HepG2 (cell line): ENCODE results near the gene DNAJC15. TPM values are rescaled to one million over a fixed set of nuclear protein-coding genes. Genes with fewer than 3 reads are reported as not detected.

Experiments used
- ATAC-seq: fragments of 200-7000 bp; cut with Tn5 transposase; 3 replicates; pipeline ENCODE4 v1.9.1; 2020; ENCODE audit warnings: mild to moderate bottlenecking, moderate library complexity
- BruUV-seq: library from RNA; stranded (reverse); fragments of 400-500 nt; replicated peaks from 2 replicates; lab custom pipeline; 2021; lab: Mats Ljungman, UMichigan
- CTCF ChIA-PET: fragments of 300-600 bp; formaldehyde crosslinking; extraction: SDS; loops from one replicate; lab custom pipeline; 2021; ENCODE audit warnings: low total read pairs, inconsistent platforms, low intra/inter-chr PET ratio; lab: Yijun Ruan, JAX
- POLR2A ChIA-PET: fragments of 350-600 bp; sonication (Branson Sonifier 250); formaldehyde crosslinking; loops from one replicate; lab custom pipeline; 2020; ENCODE audit warnings: antibody characterized with exemption, inconsistent platforms; lab: Yijun Ruan, JAX
- DNase-seq: peaks from one replicate; pipeline ENCODE4 v3.0.0-alpha.2; 2015; ENCODE audit warnings: low spot score
- FAIRE-seq: peaks from 3 replicates; lab custom pipeline; 2011; peaks lifted over from hg19 to GRCh38; lab: Jason Lieb, UNC
- H2AFZ ChIP-seq: one replicate; pipeline ENCODE4 v1.6.1; 2011; ENCODE audit warnings: low read length, inconsistent platforms
- H3K27ac ChIP-seq: fragments of 300-600 bp; 3 replicates; pipeline ENCODE4 v1.8.0; 2011; ENCODE audit warnings: mixed run types, mild to moderate bottlenecking, mixed read lengths, low read length, inconsistent platforms; ENCODE audit not compliant: insufficient read depth; ENCODE audit errors: extremely low read length
- H3K27me3 ChIP-seq, 2 experiments: fragments of 200-600 bp in 1 of 2; 2 replicates in 1 of 2; 3 replicates in 1 of 2; pipeline versions ENCODE4 v1.6.0 to v1.8.0; 2011; ENCODE audit warnings: low read length in 2 of 2, mild to moderate bottlenecking in 2 of 2, moderate library complexity in 2 of 2, inconsistent platforms in 1 of 2; ENCODE audit not compliant: insufficient read depth in 2 of 2, control insufficient read depth in 1 of 2
- H3K36me3 ChIP-seq, 2 experiments: fragments of 200-600 bp in 1 of 2; replicated peaks in 1 of 2; 2 replicates in 1 of 2; 3 replicates in 1 of 2; pipeline versions ENCODE4 v1.5.1 to v1.8.0; 2011; ENCODE audit warnings: low read length in 2 of 2, inconsistent platforms in 1 of 2; ENCODE audit not compliant: insufficient read depth in 2 of 2, control insufficient read depth in 1 of 2
- H3K4me1 ChIP-seq: 2 replicates; pipeline ENCODE4 v1.5.1; 2012; ENCODE audit warnings: low read length, inconsistent platforms; ENCODE audit not compliant: insufficient read depth
- H3K4me2 ChIP-seq: 2 replicates; pipeline ENCODE4 v1.6.0; 2011; ENCODE audit warnings: low read depth, low read length, inconsistent platforms
- H3K4me3 ChIP-seq, 3 experiments: fragments of 200-600 bp in 1 of 3; sonication (generic), shearing (Covaris generic) in 1 of 3; replicated peaks in 1 of 3; 2 replicates each; pipeline ENCODE4 v1.5.1; 2011 to 2016; ENCODE audit warnings: low read length in 3 of 3, inconsistent platforms in 2 of 3, low read depth in 2 of 3, mild to moderate bottlenecking in 2 of 3, control low read depth in 1 of 3, mixed read lengths in 1 of 3; ENCODE audit not compliant: insufficient read depth in 1 of 3
- H3K79me2 ChIP-seq: one replicate; pipeline ENCODE4 v1.6.1; 2011; ENCODE audit warnings: low read length, inconsistent platforms; ENCODE audit not compliant: insufficient read depth
- H3K9ac ChIP-seq: 2 replicates; pipeline ENCODE4 v1.6.0; 2011; ENCODE audit warnings: mild to moderate bottlenecking, low read depth, low read length, inconsistent platforms; ENCODE audit not compliant: insufficient read depth
- H3K9me3 ChIP-seq: 2 replicates; pipeline ENCODE4 v1.5.1; 2012; ENCODE audit warnings: mild to moderate bottlenecking, low read length
- H4K20me1 ChIP-seq: 2 replicates; pipeline ENCODE4 v1.6.0; 2011; ENCODE audit warnings: inconsistent platforms, mild to moderate bottlenecking, low read length, moderate library complexity; ENCODE audit not compliant: insufficient read depth
- GTF3A ChIP-seq: sonication (generic); formaldehyde crosslinking; conservative IDR thresholded peaks from 2 replicates; pipeline ENCODE4 v1.4.0; 2020; ENCODE audit warnings: mild to moderate bottlenecking, missing genetic modification reagents
- KDM5B ChIP-seq: sonication (generic); formaldehyde crosslinking; IDR thresholded peaks from 2 replicates; pipeline ENCODE4 v1.4.0; 2020; ENCODE audit warnings: missing genetic modification reagents, mild to moderate bottlenecking, borderline replicate concordance
- NONO ChIP-seq, 2 experiments: fragments of 450-650 bp in 1 of 2; sonication (generic) in 1 of 2; formaldehyde crosslinking in 1 of 2; IDR thresholded peaks in 1 of 2; conservative IDR thresholded peaks in 1 of 2; 2 replicates each; pipeline versions ENCODE4 v1.6.1 to v1.8.0; 2017 to 2022; ENCODE audit warnings: mild to moderate bottlenecking in 1 of 2, missing genetic modification reagents in 1 of 2, moderate library complexity in 1 of 2
- NR3C1 ChIP-seq: sonication (generic); formaldehyde crosslinking; IDR thresholded peaks from 2 replicates; pipeline ENCODE4 v1.4.0; 2020; ENCODE audit warnings: missing genetic modification reagents
- ZMYM4 ChIP-seq: sonication (generic); formaldehyde crosslinking; IDR thresholded peaks from 2 replicates; pipeline ENCODE4 v1.8.1; 2023; ENCODE audit warnings: mild to moderate bottlenecking, missing genetic modification reagents
- ZNF282 ChIP-seq: fragments of 450-650 bp; IDR thresholded peaks from 2 replicates; pipeline ENCODE4 v1.6.1; 2018; ENCODE audit not compliant: partially characterized antibody
- ZNF446 ChIP-seq: sonication (generic); formaldehyde crosslinking; IDR thresholded peaks from 2 replicates; pipeline ENCODE4 v1.5.0; 2020; ENCODE audit warnings: mild to moderate bottlenecking, missing genetic modification reagents
- ZNF850 ChIP-seq: sonication (generic); formaldehyde crosslinking; conservative IDR thresholded peaks from 2 replicates; pipeline ENCODE4 v1.9.0; 2021; ENCODE audit warnings: mild to moderate bottlenecking, missing genetic modification reagents
- ZNF878 ChIP-seq: sonication (generic); formaldehyde crosslinking; IDR thresholded peaks from 2 replicates; pipeline ENCODE4 v1.8.1; 2023; ENCODE audit warnings: mild to moderate bottlenecking, missing genetic modification reagents, moderate library complexity
- WGBS: methylation state at CpG from one replicate; pipeline ENCODE4 v1.1.6; 2017; ENCODE audit warnings: low lambda C conversion rate; 5-methylcytosine and 5-hydroxymethylcytosine counted together
- in situ Hi-C: cut with HindIII; loops from 2 replicates; pipeline ENCODE4 v1.10.0; 2017; ENCODE audit warnings: low pct_unique_long_range_greater_than_20kb; ENCODE audit not compliant: extremely low pct_ligation_motif_present
- intact Hi-C: fragments of 100-400 bp; cut with micrococcal nuclease; formaldehyde crosslinking; loops from one replicate; pipeline ENCODE4 v1.10.0; 2022; ENCODE audit not compliant: unreplicated experiment
- polyA plus RNA-seq, 8 experiments: library from polyadenylated mRNA; depleted of rRNA in 3 of 8; stranded (reverse) in 7 of 8; unstranded in 1 of 8; fragments of >200 nt; fragmentation: Illumina TruSeq in 4 of 8; extraction: Trizol in 4 of 8; gene quantifications; 2 replicates each; pipeline versions ENCODE4 v1.2.1 to v1.2.3, GENCODE V29; 2011 to 2016; ENCODE audit warnings: low read depth in 4 of 8, missing spikeins in 1 of 8, mixed read lengths in 1 of 8; ENCODE audit not compliant: insufficient read depth in 1 of 8
- total RNA-seq, 5 experiments: library from RNA; depleted of rRNA; stranded (reverse); fragments of >200 nt; fragmentation: Illumina TruSeq; extraction: Trizol; gene quantifications; 2 replicates each; pipeline ENCODE4 v1.2.3, GENCODE V29; 2016; ENCODE audit warnings: low read depth in 1 of 5
- TF ChIP-seq, protein P1 (sequence below): sonication (generic); formaldehyde crosslinking; IDR thresholded peaks from 2 replicates; pipeline ENCODE4 v1.5.1; 2020; ENCODE audit warnings: mild to moderate bottlenecking, missing genetic modification reagents, moderate library complexity

Gene DNAJC15
- total and polyA plus RNA-seq, 2 of the 13 experiments (the other 11 are each of a cell fraction or from before 2014, with no cell fraction given) = 23.0 to 31.9 TPM

DNA sequence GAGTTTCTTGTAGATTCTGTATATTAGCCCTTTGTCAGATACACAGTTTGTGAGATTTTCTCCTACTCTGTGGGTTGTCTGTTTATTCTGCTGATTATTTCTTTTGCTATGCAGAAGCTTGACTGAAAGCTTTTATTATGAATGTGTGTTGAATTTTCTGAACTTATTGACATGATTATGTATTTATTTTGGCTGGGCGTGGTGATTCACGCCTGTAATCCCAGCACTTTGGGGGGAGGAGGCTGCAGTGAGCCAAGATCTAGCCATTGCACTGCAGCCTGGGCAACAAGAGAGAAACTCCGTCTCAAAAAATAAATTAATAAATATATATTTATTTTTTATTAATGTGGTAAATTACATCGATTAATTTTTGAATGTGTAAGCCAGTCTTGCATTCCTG, 78.9 kb downstream of the DNAJC15 start:
- in situ Hi-C loops = no loop called here
- ChIA-PET CTCF (no interaction called here), POLR2A (no interaction called here)
- WGBS = 97% methylated on average over 4 of the region's 4 CpGs
- ATAC-seq = no peak
- no peaks in the 10 kb centered on the region for H3K27me3 ChIP-seq
- H3K27ac ChIP-seq = no peak overlapping the region
- H3K79me2 ChIP-seq = peaks cover 10% of the 10 kb centered on the region
- BruUV-seq = no TSS peak
- no peak for DNase-seq
- TF ChIP-seq NONO (IDR thresholded peaks at IDR 0.05) (no peak), NONO (CRISPR knock-in tag; conservative IDR thresholded peaks at IDR 0.05) (no peak), ZNF850 (CRISPR knock-in tag) (no peak), ZNF878 (CRISPR knock-in tag) (no peak), ZMYM4 (CRISPR knock-in tag) (no peak), GTF3A (CRISPR knock-in tag) (no peak), KDM5B (no peak)
- TF ChIP-seq, protein P1, sequence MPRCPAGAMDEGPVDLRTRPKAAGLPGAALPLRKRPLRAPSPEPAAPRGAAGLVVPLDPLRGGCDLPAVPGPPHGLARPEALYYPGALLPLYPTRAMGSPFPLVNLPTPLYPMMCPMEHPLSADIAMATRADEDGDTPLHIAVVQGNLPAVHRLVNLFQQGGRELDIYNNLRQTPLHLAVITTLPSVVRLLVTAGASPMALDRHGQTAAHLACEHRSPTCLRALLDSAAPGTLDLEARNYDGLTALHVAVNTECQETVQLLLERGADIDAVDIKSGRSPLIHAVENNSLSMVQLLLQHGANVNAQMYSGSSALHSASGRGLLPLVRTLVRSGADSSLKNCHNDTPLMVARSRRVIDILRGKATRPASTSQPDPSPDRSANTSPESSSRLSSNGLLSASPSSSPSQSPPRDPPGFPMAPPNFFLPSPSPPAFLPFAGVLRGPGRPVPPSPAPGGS (CRISPR knock-in tag) = no peak
- H2AFZ ChIP-seq = no peak overlapping the region
- intact Hi-C loops = no loop called here
- H3K4me3 ChIP-seq = no peak overlapping the region
- no peaks in the 10 kb centered on the region for H3K4me1 ChIP-seq
- H3K9me3 ChIP-seq = no peaks in the 10 kb centered on the region
- no peaks in the 10 kb centered on the region for H4K20me1 ChIP-seq
- H3K36me3 ChIP-seq = no peaks in the 10 kb centered on the region; a peak in 1 of 5 replicates
- no peak for FAIRE-seq
- no peak overlapping the region for H3K4me2 ChIP-seq
- H3K9ac ChIP-seq = no peak overlapping the region

DNA sequence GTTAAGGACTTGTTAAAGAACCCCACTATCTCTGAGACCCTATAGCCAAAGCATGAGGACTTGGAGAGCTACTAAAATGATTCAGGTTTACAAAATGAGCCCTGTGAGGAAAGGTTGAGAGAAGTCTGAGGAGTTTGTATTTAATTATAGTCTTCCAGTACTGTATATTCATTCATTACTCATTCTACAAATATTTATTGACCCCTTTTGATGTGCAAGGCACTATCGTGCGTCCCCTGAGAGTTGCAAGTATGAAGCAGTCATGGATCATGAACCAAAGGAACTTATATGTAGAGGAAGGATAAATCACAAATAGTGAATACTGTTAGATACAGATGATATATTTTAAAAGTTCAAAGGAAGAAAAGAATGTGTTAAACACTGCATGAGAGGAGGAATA, 84.4 kb downstream of the DNAJC15 start:
- H3K36me3 ChIP-seq = peaks cover 0 to 10% of the 10 kb centered on the region in 2 experiments; a peak in 2 of 5 replicates
- CTCF ChIA-PET = no interaction called here
- 97% methylated on average over 2 of the region's 2 CpGs for WGBS
- H3K4me1 ChIP-seq = no peaks in the 10 kb centered on the region
- H3K4me3 ChIP-seq = no peak overlapping the region
- no peak overlapping the region for H3K9ac ChIP-seq
- BruUV-seq = TSS peak; percentile 28
- ATAC-seq (no peak), DNase-seq (no peak), FAIRE-seq (no peak)
- H4K20me1 ChIP-seq = no peaks in the 10 kb centered on the region
- H3K4me2 ChIP-seq = no peak overlapping the region
- TF ChIP-seq NR3C1 (CRISPR knock-in tag) (no peak), ZNF282 (no peak), ZNF446 (no peak)
- H3K79me2 ChIP-seq = no peaks in the 10 kb centered on the region
- H3K9me3 ChIP-seq = no peaks in the 10 kb centered on the region
- no peaks in the 10 kb centered on the region for H3K27me3 ChIP-seq
- in situ Hi-C loops = no loop called here
- H3K27ac ChIP-seq = no peak overlapping the region
- H2AFZ ChIP-seq = no peak overlapping the region
- POLR2A ChIA-PET = no interaction called here
- intact Hi-C loops = no loop called here
